Measurements from ENCODE around the gene POFUT1.

Gene POFUT1

GRCh38 chr20:32285082-32285620 lies 77.5 kb downstream of the POFUT1 start:
- DNase-seq: no peak

GRCh38 chr20:32285621-32286371 lies 78.1 kb downstream of the POFUT1 start:
- DNase-seq: no peak

GRCh38 chr20:32287231-32287638 lies 79.6 kb downstream of the POFUT1 start:
- DNase-seq: no peak
